Colonic mucosa (tissue), 4 donors: ENCODE data around the gene WDPCP. TPM values are rescaled to one million over a fixed set of nuclear protein-coding genes. Genes with fewer than 3 reads are reported as not detected.
A peak's percentile ranks its signal among the peaks of the same experiment; 100 is the strongest.
"Not testable (repeated sequence)": the region's sequence is repeated elsewhere in the genome, so short reads cannot be mapped to it uniquely, and the experiment has no call there.

Experiments
- DNase-seq: peaks from one replicate; pipeline ENCODE4 v3.0.0-alpha.2; 2020
- H3K27ac ChIP-seq: fragments of 200-600 bp; one replicate; pipeline ENCODE4 v1.8.0; 2021
- H3K27me3 ChIP-seq: fragments of 200-600 bp; one replicate; pipeline ENCODE4 v1.8.0; 2021
- H3K36me3 ChIP-seq: fragments of 200-600 bp; one replicate; pipeline ENCODE4 v1.8.0; 2021
- H3K4me1 ChIP-seq: fragments of 200-600 bp; one replicate; pipeline ENCODE4 v1.8.0; 2021; ENCODE audit warnings: mild to moderate bottlenecking
- H3K4me3 ChIP-seq: fragments of 200-600 bp; one replicate; pipeline ENCODE4 v1.8.0; 2021
- H3K9ac ChIP-seq, 2 donors: one replicate each; pipeline ENCODE4 v1.7.0; 2013; ENCODE audit warnings: control low read depth in 2 of 2, low read depth in 2 of 2, low read length in 2 of 2
- H3K9me3 ChIP-seq: fragments of 200-600 bp; one replicate; pipeline ENCODE4 v1.8.0; 2021
- CTCF ChIP-seq: fragments of 200-600 bp; IDR thresholded peaks from one replicate; pipeline ENCODE4 v1.8.0; 2022; ENCODE audit warnings: antibody characterized with exemption, mild to moderate bottlenecking
- intact Hi-C: fragments of 100-400 bp; cut with DNase I; formaldehyde crosslinking; loops from one replicate; pipeline ENCODE4 v1.14.1; 2022
- total RNA-seq, 2 donors: library from RNA; stranded (reverse); fragmentation: NEBNext Ultra II Directional in 1 of 2; extraction: Animal tissue kit (Norgen Biotek cat#: 25700) in 1 of 2; gene quantifications; one replicate each; pipeline ENCODE4 v1.2.1, GENCODE V29; 2021
- donor health status: healthy.
- donor health status: DM: no; HTN: no; CAD: no.
- donor health status: DM: no; HTN: no; CAD: no.

The WDPCP gene
- total RNA-seq, 2 donors from 2014 or later = 3.4 to 4.5 TPM

- Histone ChIP-seq H3K4me3 (no peak overlapping the region), H3K4me1 (no peaks in the 10 kb centered on the region), H3K9me3 (no peaks in the 10 kb centered on the region), H3K27ac (no peak overlapping the region), H3K27me3 (no peaks in the 10 kb centered on the region), H3K36me3 (no peaks in the 10 kb centered on the region), H3K9ac (no peak overlapping the region)
- intact Hi-C loops = no loop called here
- DNase-seq = no peak
- no peak for TF ChIP-seq CTCF
These were observed 501.6 kb downstream of the WDPCP start for GRCh38 chr2:63086687-63087086.

- Histone ChIP-seq H3K4me3 (no peak overlapping the region), H3K36me3 (no peaks in the 10 kb centered on the region), H3K9me3 (no peaks in the 10 kb centered on the region), H3K27ac (no peak overlapping the region), H3K4me1 (no peaks in the 10 kb centered on the region), H3K9ac (no peak overlapping the region), H3K27me3 (no peaks in the 10 kb centered on the region)
- DNase-seq = no peak
- intact Hi-C loops = no loop called here
- TF ChIP-seq CTCF = no peak
These were observed 506.9 kb downstream of the WDPCP start for GRCh38 chr2:63081404-63081803.

- intact Hi-C loops = no loop called here
- no peaks in the 10 kb centered on the region for H3K36me3 ChIP-seq
- DNase-seq = peak; percentile 20
These were observed 509.2 kb downstream of the WDPCP start for GRCh38 chr2:63078852-63079606.

GRCh38 chr2:63074399-63074798 is 513.9 kb downstream of the WDPCP start:
- H3K27ac ChIP-seq, H3K9me3 ChIP-seq, H3K4me1 ChIP-seq, H3K36me3 ChIP-seq, H3K27me3 ChIP-seq, intact Hi-C loops, H3K9ac ChIP-seq, DNase-seq, H3K4me3 ChIP-seq: not testable (repeated sequence)

More at GRCh38 chr2:63078852-63079606, 509.2 kb downstream of the WDPCP start:
- Histone ChIP-seq H3K4me1 (no peaks in the 10 kb centered on the region), H3K9me3 (no peaks in the 10 kb centered on the region), H3K27me3 (no peaks in the 10 kb centered on the region), H3K4me3 (no peak overlapping the region), H3K27ac (no peak overlapping the region), H3K9ac (no peak overlapping the region)
- no peak for TF ChIP-seq CTCF

- Histone ChIP-seq H3K27me3 (no peaks in the 10 kb centered on the region), H3K9ac (no peak overlapping the region), H3K36me3 (no peaks in the 10 kb centered on the region), H3K9me3 (no peaks in the 10 kb centered on the region), H3K27ac (no peak overlapping the region), H3K4me1 (no peaks in the 10 kb centered on the region), H3K4me3 (no peak overlapping the region)
- DNase-seq = no peak
- no peak for TF ChIP-seq CTCF
- intact Hi-C loops = no loop called here
These were observed 514.3 kb downstream of the WDPCP start for GRCh38 chr2:63073994-63074393.

GRCh38 chr2:63071664-63072063 is 516.6 kb downstream of the WDPCP start:
- intact Hi-C loops = no loop called here
- Histone ChIP-seq H3K4me3 (no peak overlapping the region), H3K27me3 (no peaks in the 10 kb centered on the region)

More at GRCh38 chr2:63071664-63072063, 516.6 kb downstream of the WDPCP start:
- DNase-seq = no peak
- Histone ChIP-seq H3K9ac (no peak overlapping the region), H3K36me3 (no peaks in the 10 kb centered on the region), H3K27ac (no peak overlapping the region), H3K4me1 (no peaks in the 10 kb centered on the region), H3K9me3 (no peaks in the 10 kb centered on the region)
- TF ChIP-seq CTCF = no peak
